ENCODE measurements around the gene STK39. TPM values are rescaled to one million over a fixed set of nuclear protein-coding genes. Genes with fewer than 3 reads are reported as not detected.

STK39 gene
- polyA plus RNA-seq, 1 donor from 2014 or later, result 9.5 TPM

- Histone ChIP-seq H3K9me3 (ENCODE audit: low read length) (no peaks in the 10 kb centered on the region), H3K4me3 (ENCODE audit: low read length) (no peak overlapping the region), H3K36me3 (ENCODE audit: insufficient read depth, low read length) (no peaks in the 10 kb centered on the region), H3K27me3 (ENCODE audit: insufficient read depth, low read depth, low read length) (no peaks in the 10 kb centered on the region), H3K4me2 (ENCODE audit: low read length) (no peak overlapping the region), H3F3A (ENCODE audit: insufficient read depth, low read length, poor library complexity, severe bottlenecking) (no peaks in the 10 kb centered on the region), H2AFZ (ENCODE audit: low read depth, low read length) (no peak overlapping the region), H3K27ac (ENCODE audit: low read length) (no peak overlapping the region), H4K20me1 (ENCODE audit: insufficient read depth) (no peaks in the 10 kb centered on the region), H3K79me2 (replicated peaks; ENCODE audit: insufficient read depth, low read length) (no peaks in the 10 kb centered on the region), H3K9me2 (ENCODE audit: insufficient read depth, low read length) (no peaks in the 10 kb centered on the region), H3K9ac (ENCODE audit: low read length) (no peak overlapping the region)
- no peak for TF ChIP-seq EZH2 (IDR thresholded peaks at IDR 0.05; ENCODE audit: borderline replicate concordance, insufficient read depth, low read length, poor library complexity, severe bottlenecking)
- no peak for TF ChIP-seq RAD21 (conservative IDR thresholded peaks at IDR 0.05)
- TF ChIP-seq MXI1 (conservative IDR thresholded peaks at IDR 0.05; ENCODE audit: poor library complexity, severe bottlenecking), result no peak
- TF ChIP-seq TAF1 (IDR thresholded peaks at IDR 0.05; ENCODE audit: low read depth), result no peak
- TF ChIP-seq EP300 (conservative IDR thresholded peaks at IDR 0.05; ENCODE audit: poor library complexity, severe bottlenecking), result no peak
- no peak for TF ChIP-seq POLR2AphosphoS5 (IDR thresholded peaks at IDR 0.05)
- no peak for TF ChIP-seq SMC3 (conservative IDR thresholded peaks at IDR 0.05; ENCODE audit: poor library complexity)
- TF ChIP-seq, protein P1, sequence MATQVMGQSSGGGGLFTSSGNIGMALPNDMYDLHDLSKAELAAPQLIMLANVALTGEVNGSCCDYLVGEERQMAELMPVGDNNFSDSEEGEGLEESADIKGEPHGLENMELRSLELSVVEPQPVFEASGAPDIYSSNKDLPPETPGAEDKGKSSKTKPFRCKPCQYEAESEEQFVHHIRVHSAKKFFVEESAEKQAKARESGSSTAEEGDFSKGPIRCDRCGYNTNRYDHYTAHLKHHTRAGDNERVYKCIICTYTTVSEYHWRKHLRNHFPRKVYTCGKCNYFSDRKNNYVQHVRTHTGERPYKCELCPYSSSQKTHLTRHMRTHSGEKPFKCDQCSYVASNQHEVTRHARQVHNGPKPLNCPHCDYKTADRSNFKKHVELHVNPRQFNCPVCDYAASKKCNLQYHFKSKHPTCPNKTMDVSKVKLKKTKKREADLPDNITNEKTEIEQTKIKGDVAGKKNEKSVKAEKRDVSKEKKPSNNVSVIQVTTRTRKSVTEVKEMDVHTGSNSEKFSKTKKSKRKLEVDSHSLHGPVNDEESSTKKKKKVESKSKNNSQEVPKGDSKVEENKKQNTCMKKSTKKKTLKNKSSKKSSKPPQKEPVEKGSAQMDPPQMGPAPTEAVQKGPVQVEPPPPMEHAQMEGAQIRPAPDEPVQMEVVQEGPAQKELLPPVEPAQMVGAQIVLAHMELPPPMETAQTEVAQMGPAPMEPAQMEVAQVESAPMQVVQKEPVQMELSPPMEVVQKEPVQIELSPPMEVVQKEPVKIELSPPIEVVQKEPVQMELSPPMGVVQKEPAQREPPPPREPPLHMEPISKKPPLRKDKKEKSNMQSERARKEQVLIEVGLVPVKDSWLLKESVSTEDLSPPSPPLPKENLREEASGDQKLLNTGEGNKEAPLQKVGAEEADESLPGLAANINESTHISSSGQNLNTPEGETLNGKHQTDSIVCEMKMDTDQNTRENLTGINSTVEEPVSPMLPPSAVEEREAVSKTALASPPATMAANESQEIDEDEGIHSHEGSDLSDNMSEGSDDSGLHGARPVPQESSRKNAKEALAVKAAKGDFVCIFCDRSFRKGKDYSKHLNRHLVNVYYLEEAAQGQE (IDR thresholded peaks at IDR 0.05; ENCODE audit: borderline replicate concordance), result no peak
- TF ChIP-seq, protein P2, sequence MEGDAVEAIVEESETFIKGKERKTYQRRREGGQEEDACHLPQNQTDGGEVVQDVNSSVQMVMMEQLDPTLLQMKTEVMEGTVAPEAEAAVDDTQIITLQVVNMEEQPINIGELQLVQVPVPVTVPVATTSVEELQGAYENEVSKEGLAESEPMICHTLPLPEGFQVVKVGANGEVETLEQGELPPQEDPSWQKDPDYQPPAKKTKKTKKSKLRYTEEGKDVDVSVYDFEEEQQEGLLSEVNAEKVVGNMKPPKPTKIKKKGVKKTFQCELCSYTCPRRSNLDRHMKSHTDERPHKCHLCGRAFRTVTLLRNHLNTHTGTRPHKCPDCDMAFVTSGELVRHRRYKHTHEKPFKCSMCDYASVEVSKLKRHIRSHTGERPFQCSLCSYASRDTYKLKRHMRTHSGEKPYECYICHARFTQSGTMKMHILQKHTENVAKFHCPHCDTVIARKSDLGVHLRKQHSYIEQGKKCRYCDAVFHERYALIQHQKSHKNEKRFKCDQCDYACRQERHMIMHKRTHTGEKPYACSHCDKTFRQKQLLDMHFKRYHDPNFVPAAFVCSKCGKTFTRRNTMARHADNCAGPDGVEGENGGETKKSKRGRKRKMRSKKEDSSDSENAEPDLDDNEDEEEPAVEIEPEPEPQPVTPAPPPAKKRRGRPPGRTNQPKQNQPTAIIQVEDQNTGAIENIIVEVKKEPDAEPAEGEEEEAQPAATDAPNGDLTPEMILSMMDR (IDR thresholded peaks at IDR 0.05; ENCODE audit: poor library complexity, severe bottlenecking), result no peak
Observed at GRCh38 chr2:168114619-168115018, 132.8 kb downstream of the STK39 start.

GRCh38 chr2:168114040-168114439, 133.4 kb downstream of the STK39 start:
- Histone ChIP-seq H3K4me3 (ENCODE audit: low read length) (no peak overlapping the region), H4K20me1 (ENCODE audit: insufficient read depth) (no peaks in the 10 kb centered on the region), H3K79me2 (replicated peaks; ENCODE audit: insufficient read depth, low read length) (no peaks in the 10 kb centered on the region), H3K4me2 (ENCODE audit: low read length) (no peak overlapping the region), H3F3A (ENCODE audit: insufficient read depth, low read length, poor library complexity, severe bottlenecking) (no peaks in the 10 kb centered on the region), H2AFZ (ENCODE audit: low read depth, low read length) (no peak overlapping the region), H3K9me3 (ENCODE audit: low read length) (no peaks in the 10 kb centered on the region), H3K36me3 (ENCODE audit: insufficient read depth, low read length) (no peaks in the 10 kb centered on the region), H3K9me2 (ENCODE audit: insufficient read depth, low read length) (no peaks in the 10 kb centered on the region), H3K9ac (ENCODE audit: low read length) (no peak overlapping the region), H3K27me3 (ENCODE audit: insufficient read depth, low read depth, low read length) (no peaks in the 10 kb centered on the region), H3K27ac (ENCODE audit: low read length) (no peak overlapping the region)
- no peak for TF ChIP-seq SMC3 (conservative IDR thresholded peaks at IDR 0.05; ENCODE audit: poor library complexity)
- no peak for TF ChIP-seq EP300 (conservative IDR thresholded peaks at IDR 0.05; ENCODE audit: poor library complexity, severe bottlenecking)
- TF ChIP-seq, protein P1 (IDR thresholded peaks at IDR 0.05; ENCODE audit: borderline replicate concordance), result no peak
- TF ChIP-seq TAF1 (IDR thresholded peaks at IDR 0.05; ENCODE audit: low read depth), result no peak
- no peak for TF ChIP-seq RAD21 (conservative IDR thresholded peaks at IDR 0.05)
- no peak for TF ChIP-seq EZH2 (IDR thresholded peaks at IDR 0.05; ENCODE audit: borderline replicate concordance, insufficient read depth, low read length, poor library complexity, severe bottlenecking)
- no peak for TF ChIP-seq MXI1 (conservative IDR thresholded peaks at IDR 0.05; ENCODE audit: poor library complexity, severe bottlenecking)
- TF ChIP-seq POLR2AphosphoS5 (IDR thresholded peaks at IDR 0.05), result no peak
- TF ChIP-seq, protein P2 (IDR thresholded peaks at IDR 0.05; ENCODE audit: poor library complexity, severe bottlenecking), result no peak
